NCI-H345 treated with DMSO at 0.1 percent for 48 hours (cell line): ENCODE data around the gene CHAT.
A peak's percentile ranks its signal among the peaks of the same experiment; 100 is the strongest.
"Not testable (repeated sequence)": the region's sequence is repeated elsewhere in the genome, so short reads cannot be mapped to it uniquely, and the experiment has no call there.

Experiments
- DNase-seq: peaks from one replicate; lab custom pipeline; 2025; ENCODE audit not compliant: unreplicated experiment; lab: John Stamatoyannopoulos, UW

The CHAT gene

DNA sequence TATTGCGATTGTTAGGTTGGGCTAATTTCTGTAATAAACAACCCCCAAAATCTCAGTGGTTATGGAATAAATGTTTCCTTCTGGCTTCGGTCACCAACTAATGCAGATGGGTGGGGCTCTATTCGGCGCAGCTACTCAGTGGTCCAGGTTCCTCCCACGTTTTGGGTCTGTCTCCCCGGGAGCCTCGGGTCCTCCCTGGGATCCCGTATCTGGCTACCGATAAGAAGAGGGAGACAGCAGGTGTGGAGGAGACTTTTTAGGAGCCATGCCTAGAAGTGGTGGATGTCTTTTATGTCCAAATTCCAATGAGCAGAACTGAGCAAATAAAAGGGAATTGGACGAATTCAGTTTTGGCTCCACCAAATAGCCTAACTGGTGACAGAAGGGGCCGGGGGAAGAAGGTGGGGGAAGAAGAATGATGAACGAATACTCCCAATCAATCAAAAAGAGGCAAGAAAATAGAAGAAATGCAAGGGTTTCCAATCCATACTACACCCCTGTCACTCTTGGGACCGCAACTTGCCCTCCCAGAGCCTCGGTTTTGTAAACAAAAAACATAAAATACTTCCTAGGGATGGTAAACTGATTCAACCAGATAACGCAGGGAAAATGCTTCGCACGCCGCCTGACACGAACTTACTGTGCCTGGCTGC lies 65.1 kb downstream of the CHAT start:
- no peak for DNase-seq

DNA sequence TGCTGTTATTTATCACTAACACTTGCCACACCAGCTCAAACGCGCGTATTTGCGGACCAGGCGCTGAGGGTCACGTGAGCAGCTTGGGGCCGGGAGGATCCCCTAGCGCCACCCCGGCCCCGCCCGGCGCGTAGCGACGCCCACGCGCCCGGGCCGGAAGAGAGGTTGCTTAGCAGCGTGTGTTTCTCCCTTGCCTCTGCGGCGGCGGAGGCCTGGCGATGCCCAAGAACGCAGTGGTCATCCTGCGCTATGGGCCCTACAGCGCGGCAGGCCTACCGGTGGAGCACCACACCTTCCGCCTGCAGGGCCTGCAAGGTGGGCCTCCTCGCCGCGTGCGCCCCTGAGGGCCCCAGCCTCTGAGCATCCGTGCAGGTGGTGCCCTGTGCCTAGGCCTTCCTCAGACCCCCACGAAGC lies 65.7 kb downstream of the CHAT start, which contains the start of gene C10orf53:
C10orf53 (plus strand) TSS at position 172 of the 414 bp plus-strand sequence; CDS start at position 219, 47 bp downstream.
- peak; percentile 41 for DNase-seq

DNA sequence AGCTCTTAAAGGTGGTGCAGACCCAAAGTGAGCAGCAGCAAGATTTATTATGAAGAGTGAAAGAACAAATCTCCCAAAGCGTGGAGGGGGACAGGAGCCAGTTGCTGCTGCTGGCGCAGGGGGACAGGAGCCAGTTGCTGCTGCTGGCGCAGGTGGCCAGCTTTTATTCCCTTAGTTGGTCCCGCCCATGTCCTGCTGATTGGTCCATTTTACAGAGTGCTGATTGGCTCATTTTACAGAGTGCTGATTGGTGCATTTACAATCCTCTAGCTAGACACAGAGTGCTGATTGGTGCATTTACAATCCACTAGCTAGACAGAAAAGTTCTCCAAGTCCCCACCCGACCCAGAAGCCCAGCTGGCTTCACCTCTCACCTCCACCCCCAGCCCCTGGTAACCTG lies 68.6 kb downstream of the CHAT start:
- DNase-seq: not testable (repeated sequence)

DNA sequence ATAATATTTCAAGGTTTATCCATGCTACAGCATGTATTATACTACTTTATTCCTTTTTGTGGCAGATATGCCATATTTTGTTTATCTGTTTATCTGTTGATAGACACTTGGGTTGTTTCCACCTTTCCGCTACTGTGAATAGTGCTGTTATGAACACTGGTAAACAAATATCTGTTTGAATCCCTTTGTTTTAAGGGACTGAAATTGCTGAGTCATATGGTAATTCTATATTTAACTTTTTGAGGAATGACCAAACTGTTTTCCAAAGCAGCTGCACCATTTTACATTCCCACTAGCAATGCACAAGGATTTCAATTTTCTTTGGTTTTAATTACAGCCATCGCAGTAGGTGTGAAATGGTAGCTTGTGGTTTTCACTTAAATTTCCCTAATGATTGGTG lies 69.0 kb downstream of the CHAT start:
- no peak for DNase-seq

- DNase-seq: no peak
These were observed 72.8 kb downstream of the CHAT start for GRCh38 chr10:49686651-49687050.

DNA sequence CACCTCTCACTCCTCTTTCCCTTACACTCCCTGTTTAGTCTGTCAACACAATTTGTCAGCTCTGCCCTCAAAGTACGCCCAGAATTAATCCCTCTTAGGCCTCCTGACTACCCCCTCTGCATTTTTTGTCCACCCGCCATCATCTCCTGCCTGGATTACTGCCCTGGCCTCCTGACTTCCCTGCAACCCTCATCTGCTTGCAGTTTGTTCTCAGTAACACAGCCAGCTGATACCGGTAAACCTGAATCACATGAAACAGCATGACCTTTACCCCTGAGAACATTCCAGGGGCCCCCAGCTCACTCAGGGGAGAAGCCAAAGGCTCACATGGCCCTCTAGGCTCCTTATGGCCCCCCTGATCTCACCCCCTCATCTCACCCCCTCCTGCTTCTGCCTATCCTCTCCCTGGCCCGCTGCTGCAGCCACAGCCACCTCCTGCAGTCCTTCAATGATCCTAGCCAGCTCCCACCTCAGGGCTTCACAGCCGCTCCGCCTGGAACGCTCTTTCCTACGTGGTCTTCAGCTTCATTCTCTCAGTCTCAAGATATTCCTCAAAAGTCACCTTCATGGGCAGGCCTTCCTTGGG lies 74.5 kb downstream of the CHAT start:
- no peak for DNase-seq

DNA sequence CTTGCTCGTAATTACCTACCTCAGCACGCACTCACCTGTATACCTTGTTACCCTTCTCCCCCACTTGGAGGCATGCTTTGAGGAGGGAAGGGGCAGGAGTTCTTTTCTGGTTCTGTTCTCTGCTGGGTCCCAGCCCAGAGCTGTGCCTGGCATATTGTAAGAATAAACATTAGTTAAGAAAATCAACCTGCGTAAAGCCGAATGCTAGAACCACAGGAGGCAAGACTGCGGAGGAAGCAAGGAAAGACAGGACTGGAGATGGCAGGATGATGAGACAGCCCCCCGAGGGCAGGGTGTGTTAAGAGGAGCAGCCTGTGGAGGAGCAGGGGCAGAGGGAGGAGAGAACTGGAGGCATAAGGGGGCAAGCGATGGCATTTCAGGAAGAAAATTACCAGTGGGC lies 75.1 kb downstream of the CHAT start:
- no peak for DNase-seq

DNA sequence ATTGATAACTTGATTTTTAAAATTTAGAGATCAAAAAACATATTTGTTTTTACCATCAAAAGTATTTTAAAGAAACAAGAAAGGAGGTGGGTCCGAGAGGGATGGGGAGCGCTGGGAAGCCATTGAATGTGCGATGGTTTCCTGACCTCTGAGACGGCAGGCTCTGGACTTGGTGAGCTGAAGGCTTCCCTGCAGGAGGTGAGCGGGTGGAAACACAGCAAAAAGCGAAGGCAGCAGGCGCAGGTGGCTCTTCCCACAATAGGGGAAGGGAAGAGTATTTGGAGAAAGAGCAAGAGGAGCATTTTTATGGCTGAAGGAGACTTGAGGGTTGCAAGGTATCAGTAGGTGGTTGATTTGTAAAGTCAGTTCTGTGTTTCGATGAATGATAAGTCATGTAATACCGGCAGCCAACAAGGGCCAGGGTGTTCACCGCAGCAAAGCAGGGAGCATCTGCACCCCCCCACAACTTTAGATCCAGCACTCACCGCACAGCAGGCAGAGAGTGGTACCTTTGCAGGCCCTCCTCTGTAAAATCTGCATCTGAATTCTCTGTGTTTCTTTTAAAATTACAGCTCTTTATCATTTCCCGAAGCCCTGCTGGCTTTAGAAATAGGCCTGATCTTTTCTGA lies 76.2 kb downstream of the CHAT start:
- DNase-seq: no peak

DNA sequence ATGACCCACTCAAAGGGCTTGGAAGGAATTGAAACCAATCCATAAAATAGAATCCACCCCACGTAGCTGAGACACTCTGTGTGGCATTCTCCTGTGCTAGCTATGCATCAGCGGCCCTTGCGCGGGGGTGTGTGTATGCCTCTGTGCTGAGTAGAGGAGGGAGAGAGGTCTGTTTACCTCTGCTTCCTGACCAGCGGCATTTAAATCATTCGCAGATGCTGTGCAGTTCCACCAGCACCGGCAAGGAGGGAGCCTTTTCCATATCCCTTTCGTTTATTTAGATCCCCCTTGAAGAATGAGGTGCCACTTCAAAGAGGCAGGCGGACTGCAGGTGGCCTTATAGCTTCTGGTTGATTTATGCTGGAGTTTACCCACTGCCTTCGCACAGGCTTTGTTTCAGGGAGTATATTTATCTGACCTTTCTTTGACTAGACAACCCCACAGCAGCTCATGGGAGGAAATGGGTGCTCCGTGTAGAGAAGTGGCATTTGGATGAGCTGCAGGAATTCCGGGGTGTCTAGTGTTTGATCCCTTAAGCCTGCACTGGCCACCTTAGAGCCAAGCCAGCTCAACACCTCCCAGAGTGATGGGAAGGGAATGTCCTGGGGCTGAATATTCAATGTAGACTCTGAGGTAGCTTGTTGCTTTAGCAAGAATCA lies 77.0 kb downstream of the CHAT start:
- DNase-seq: no peak

DNA sequence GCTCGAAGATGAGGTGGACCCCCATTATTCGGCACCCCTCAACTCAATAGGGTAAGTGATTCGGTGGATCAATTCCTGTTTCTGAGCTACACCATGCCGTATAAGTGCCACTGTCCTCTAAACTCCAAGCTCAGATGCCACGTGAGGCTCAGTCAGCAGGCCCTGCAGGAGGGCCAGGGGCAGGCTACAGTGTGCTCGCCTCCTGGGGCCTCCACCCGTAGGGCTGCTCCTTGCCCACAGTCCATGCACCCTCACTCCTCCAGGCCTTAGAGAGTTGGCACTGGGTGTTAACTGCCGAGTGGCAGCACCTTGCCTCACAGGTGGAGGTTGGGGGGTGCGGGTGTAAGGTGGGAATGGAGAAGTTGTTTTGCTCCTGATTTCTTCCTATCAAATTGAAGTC lies 77.8 kb downstream of the CHAT start:
- DNase-seq: no peak

- no peak for DNase-seq
These were observed 80.6 kb downstream of the CHAT start for GRCh38 chr10:49694466-49694865.

DNA sequence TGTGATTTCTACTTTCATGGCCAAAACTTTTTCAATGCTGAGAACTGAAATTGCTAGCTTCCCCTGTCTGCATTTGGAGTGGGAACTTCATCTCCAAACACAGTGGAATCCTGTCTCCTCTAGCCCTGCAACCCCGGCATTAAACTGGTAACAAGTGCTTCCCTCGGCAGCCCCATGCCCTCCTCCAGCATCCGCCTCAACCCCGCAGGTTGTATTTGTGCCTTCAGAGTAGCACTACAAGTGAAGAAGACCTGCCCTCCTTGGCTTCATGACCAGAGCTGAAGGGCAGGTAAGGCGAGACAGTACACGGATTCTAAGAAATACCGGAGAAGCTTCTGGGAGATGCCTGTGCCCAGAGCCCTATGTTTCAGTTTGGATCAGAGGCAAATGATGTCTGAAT lies 82.5 kb downstream of the CHAT start:
- no peak for DNase-seq

- no peak for DNase-seq
These were observed 84.8 kb downstream of the CHAT start for GRCh38 chr10:49698679-49699078.

- no peak for DNase-seq
These were observed 86.4 kb downstream of the CHAT start for GRCh38 chr10:49700211-49700610.

GRCh38 chr10:49700997-49701396 lies 87.2 kb downstream of the CHAT start:
- DNase-seq: peak; percentile 29

GRCh38 chr10:49707585-49707984 lies 93.7 kb downstream of the CHAT start:
- no peak for DNase-seq

DNA sequence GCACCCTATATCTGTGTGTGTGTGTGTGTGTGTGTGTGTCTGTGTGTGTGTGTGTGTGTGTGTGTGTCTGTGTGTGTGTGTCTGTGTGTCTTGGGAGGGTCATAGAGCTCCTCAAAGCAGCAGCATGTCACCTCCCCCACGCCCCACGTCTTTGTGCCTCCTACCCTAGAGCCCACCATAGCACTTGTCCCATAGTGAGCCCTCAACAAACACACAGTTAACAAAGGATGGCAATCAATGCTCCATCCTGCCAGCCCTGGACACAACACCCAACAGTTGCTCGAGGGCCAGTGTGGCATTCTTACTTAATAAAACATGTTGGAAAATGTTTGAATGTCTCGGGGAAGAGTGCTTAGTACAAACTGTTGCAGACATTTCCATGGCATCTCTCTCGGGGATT lies 96.1 kb downstream of the CHAT start:
- no peak for DNase-seq

- no peak for DNase-seq
These were observed 97.1 kb downstream of the CHAT start for GRCh38 chr10:49710966-49711365.

DNA sequence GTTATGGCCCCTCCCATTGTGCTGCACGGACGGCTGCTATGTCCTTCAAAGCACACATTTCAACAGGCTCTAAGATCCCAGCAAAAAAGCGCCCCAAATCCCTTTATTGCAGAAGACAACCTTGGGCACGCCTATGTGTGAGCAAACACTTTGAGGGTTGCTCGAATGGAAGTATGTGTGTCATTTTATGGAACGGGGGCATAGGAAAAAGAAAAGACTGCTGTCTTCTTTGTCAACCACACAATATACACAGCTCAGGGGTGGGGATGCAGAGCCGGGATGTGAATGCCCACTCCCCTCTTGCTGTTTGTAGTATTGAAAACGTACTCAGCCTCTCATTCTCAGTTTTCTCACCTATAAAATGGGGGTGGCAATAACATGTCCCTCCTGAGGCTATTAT lies 97.6 kb downstream of the CHAT start:
- DNase-seq: no peak

- DNase-seq: no peak
These were observed 99.4 kb downstream of the CHAT start for GRCh38 chr10:49713266-49713665.
